Measurements from ENCODE around the gene MKLN1. TPM values are rescaled to one million over a fixed set of nuclear protein-coding genes. Genes with fewer than 3 reads are reported as not detected.
"Not testable (repeated sequence)": the region's sequence is repeated elsewhere in the genome, so short reads cannot be mapped to it uniquely, and the experiment has no call there.

The MKLN1 gene
- polyA plus RNA-seq, 1 of the 3 experiments (the other 2 are of a cell fraction): 11.0 TPM

DNA sequence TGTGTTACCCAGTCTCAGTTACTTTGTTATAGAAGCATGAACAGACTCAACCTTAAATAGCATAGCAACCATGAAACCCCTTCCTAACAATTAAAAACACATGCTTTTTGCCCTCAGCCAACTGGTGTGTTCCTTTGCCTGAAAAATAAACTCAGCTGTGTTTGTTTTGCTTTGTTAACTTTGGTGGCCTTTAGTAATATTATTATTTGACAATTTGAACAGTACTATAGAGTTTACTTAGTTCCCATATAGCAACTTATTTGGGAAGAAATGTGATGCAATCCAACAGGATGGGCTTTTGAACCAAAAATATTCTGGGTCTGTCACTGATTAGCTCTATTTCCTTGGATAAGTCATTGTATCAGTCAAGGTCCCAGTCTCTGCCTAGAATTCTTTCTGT, 22.5 kb upstream of the MKLN1 start:
- H3F3A ChIP-seq (replicated peaks; ENCODE audit: insufficient read depth): no peaks in the 10 kb centered on the region
- H2AFZ ChIP-seq (ENCODE audit: low read depth): no peak overlapping the region
- H3K4me2 ChIP-seq: no peak overlapping the region
- H3K79me2 ChIP-seq (ENCODE audit: insufficient read depth): no peaks in the 10 kb centered on the region
- ChIA-PET POLR2A (no interaction called here), CTCF (interaction anchor here (0.9 to 1.4 kb wide), 2 partner anchors 22 to 408 kb away, joined by 3 read pairs; no protein-coding TSS in a partner anchor)
- DNase-seq: no peak
- no peaks in the 10 kb centered on the region for H4K20me1 ChIP-seq (ENCODE audit: insufficient read depth)
- TF ChIP-seq, protein P1, sequence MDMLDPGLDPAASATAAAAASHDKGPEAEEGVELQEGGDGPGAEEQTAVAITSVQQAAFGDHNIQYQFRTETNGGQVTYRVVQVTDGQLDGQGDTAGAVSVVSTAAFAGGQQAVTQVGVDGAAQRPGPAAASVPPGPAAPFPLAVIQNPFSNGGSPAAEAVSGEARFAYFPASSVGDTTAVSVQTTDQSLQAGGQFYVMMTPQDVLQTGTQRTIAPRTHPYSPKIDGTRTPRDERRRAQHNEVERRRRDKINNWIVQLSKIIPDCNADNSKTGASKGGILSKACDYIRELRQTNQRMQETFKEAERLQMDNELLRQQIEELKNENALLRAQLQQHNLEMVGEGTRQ (IDR thresholded peaks at IDR 0.05; ENCODE audit: borderline replicate concordance, low read depth, low read length): no peak
- TF ChIP-seq SIN3A (IDR thresholded peaks at IDR 0.05; ENCODE audit: borderline replicate concordance, low read depth, low read length) (no peak), RCOR1 (IDR thresholded peaks at IDR 0.05; ENCODE audit: low read length) (no peak), FOSL2 (IDR thresholded peaks at IDR 0.05; ENCODE audit: borderline replicate concordance, low read depth) (no peak)
- H3K9me2 ChIP-seq: no peaks in the 10 kb centered on the region
- no peak overlapping the region for H3K27ac ChIP-seq (ENCODE audit: low read depth in 2 of 2, low read length in 1 of 2)
- no peaks in the 10 kb centered on the region for H3K4me1 ChIP-seq (ENCODE audit: control insufficient read depth in 1 of 2, insufficient read depth in 2 of 2, low read depth in 1 of 2, low read length in 1 of 2)
- H3K27me3 ChIP-seq (ENCODE audit: insufficient read depth): no peaks in the 10 kb centered on the region
- H3K4me3 ChIP-seq (ENCODE audit: low read depth in 2 of 2, low read length in 1 of 2): no peak overlapping the region
- H3K9ac ChIP-seq: no peak overlapping the region
- H3K9me3 ChIP-seq: peaks cover 7% of the 10 kb centered on the region; the same call in 1 of the 2 replicates
- H3K36me3 ChIP-seq (replicated peaks in 1 of 2; ENCODE audit: control insufficient read depth in 1 of 2, insufficient read depth in 2 of 2, low read length in 1 of 2): no peaks in the 10 kb centered on the region

DNA sequence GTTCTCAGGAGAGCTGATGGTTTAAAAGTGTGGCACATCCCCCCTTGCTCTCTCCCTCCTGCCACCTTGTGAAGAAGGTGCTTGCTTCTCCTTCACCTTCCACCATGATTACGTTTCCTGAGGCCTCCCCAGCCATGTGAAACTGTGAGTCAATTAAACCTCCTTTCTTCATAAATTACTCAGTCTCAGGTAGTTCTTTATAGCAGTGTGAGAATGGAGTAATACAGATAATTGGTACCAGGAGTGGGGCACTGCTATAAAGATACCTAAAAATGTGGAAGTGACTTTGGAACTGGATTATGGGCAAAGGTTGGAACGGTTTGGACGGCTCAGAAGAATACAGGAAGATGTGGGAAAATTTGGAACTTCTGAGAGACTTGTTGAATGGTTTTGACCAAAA, 21.6 kb upstream of the MKLN1 start:
- H3K4me3 ChIP-seq (ENCODE audit: low read depth in 2 of 2, low read length in 1 of 2); H2AFZ ChIP-seq (ENCODE audit: low read depth); H3K9me2 ChIP-seq; H4K20me1 ChIP-seq (ENCODE audit: insufficient read depth); H3K4me2 ChIP-seq; POLR2A ChIA-PET; H3K27ac ChIP-seq (ENCODE audit: low read depth in 2 of 2, low read length in 1 of 2); H3F3A ChIP-seq (replicated peaks; ENCODE audit: insufficient read depth); H3K36me3 ChIP-seq (replicated peaks in 1 of 2; ENCODE audit: control insufficient read depth in 1 of 2, insufficient read depth in 2 of 2, low read length in 1 of 2); H3K79me2 ChIP-seq (ENCODE audit: insufficient read depth); H3K27me3 ChIP-seq (ENCODE audit: insufficient read depth); H3K9ac ChIP-seq; DNase-seq; H3K4me1 ChIP-seq (ENCODE audit: control insufficient read depth in 1 of 2, insufficient read depth in 2 of 2, low read depth in 1 of 2, low read length in 1 of 2): not testable (repeated sequence)
- peaks cover 11% of the 10 kb centered on the region; the same call in 1 of the 2 replicates for H3K9me3 ChIP-seq
- CTCF ChIA-PET: interaction anchor here (1.4 kb wide), 1 partner anchor 21 kb away, joined by 3 read pairs; no protein-coding TSS in a partner anchor
- 58% methylated on average over 3 of the region's 3 CpGs for WGBS (ENCODE audit: low lambda C conversion rate)

DNA sequence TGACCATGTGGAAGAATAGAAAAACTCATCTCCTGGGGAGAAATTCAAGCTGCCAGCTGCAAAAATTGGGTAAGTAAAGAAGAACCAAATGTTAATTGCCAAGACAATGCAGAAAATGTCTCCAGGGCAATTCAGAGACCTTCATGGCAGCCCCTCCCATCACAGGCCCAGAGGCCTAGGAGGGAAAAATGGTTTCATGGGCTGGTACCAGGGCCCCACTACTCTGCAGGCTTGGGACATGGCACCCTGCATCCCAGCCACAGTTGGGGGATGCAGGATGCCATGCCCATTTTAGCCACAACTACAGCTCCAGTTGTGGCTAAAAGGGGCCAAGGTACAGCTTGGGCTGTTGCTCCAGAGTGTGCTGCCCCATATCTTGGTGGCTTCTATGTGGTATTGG, 20.9 kb upstream of the MKLN1 start:
- no peaks in the 10 kb centered on the region for H3K9me2 ChIP-seq
- TF ChIP-seq, protein P1 (IDR thresholded peaks at IDR 0.05; ENCODE audit: borderline replicate concordance, low read depth, low read length): no peak
- TF ChIP-seq TEAD4 (IDR thresholded peaks at IDR 0.05; ENCODE audit: borderline replicate concordance, insufficient read depth) (no peak), RXRA (IDR thresholded peaks at IDR 0.05; ENCODE audit: borderline replicate concordance, low read depth) (no peak), FOSL2 (IDR thresholded peaks at IDR 0.05; ENCODE audit: borderline replicate concordance, low read depth) (no peak), RCOR1 (IDR thresholded peaks at IDR 0.05; ENCODE audit: low read length) (no peak), NRF1 (IDR thresholded peaks at IDR 0.05; ENCODE audit: low read depth, low read length) (no peak), FOXM1 (IDR thresholded peaks at IDR 0.05; ENCODE audit: low read depth) (no peak)
- TF ChIP-seq, protein P2, sequence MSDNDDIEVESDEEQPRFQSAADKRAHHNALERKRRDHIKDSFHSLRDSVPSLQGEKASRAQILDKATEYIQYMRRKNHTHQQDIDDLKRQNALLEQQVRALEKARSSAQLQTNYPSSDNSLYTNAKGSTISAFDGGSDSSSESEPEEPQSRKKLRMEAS (IDR thresholded peaks at IDR 0.05; ENCODE audit: low read depth): no peak
- TF ChIP-seq, protein P3, sequence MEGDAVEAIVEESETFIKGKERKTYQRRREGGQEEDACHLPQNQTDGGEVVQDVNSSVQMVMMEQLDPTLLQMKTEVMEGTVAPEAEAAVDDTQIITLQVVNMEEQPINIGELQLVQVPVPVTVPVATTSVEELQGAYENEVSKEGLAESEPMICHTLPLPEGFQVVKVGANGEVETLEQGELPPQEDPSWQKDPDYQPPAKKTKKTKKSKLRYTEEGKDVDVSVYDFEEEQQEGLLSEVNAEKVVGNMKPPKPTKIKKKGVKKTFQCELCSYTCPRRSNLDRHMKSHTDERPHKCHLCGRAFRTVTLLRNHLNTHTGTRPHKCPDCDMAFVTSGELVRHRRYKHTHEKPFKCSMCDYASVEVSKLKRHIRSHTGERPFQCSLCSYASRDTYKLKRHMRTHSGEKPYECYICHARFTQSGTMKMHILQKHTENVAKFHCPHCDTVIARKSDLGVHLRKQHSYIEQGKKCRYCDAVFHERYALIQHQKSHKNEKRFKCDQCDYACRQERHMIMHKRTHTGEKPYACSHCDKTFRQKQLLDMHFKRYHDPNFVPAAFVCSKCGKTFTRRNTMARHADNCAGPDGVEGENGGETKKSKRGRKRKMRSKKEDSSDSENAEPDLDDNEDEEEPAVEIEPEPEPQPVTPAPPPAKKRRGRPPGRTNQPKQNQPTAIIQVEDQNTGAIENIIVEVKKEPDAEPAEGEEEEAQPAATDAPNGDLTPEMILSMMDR (IDR thresholded peaks at IDR 0.05): no peak
- TF ChIP-seq, protein P4, sequence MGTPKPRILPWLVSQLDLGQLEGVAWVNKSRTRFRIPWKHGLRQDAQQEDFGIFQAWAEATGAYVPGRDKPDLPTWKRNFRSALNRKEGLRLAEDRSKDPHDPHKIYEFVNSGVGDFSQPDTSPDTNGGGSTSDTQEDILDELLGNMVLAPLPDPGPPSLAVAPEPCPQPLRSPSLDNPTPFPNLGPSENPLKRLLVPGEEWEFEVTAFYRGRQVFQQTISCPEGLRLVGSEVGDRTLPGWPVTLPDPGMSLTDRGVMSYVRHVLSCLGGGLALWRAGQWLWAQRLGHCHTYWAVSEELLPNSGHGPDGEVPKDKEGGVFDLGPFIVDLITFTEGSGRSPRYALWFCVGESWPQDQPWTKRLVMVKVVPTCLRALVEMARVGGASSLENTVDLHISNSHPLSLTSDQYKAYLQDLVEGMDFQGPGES (IDR thresholded peaks at IDR 0.05; ENCODE audit: low read depth, low read length): no peak
- TF ChIP-seq, protein P5, sequence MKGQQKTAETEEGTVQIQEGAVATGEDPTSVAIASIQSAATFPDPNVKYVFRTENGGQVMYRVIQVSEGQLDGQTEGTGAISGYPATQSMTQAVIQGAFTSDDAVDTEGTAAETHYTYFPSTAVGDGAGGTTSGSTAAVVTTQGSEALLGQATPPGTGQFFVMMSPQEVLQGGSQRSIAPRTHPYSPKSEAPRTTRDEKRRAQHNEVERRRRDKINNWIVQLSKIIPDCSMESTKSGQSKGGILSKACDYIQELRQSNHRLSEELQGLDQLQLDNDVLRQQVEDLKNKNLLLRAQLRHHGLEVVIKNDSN (IDR thresholded peaks at IDR 0.05; ENCODE audit: borderline replicate concordance, low read depth): no peak

More for the DNA sequence above, 20.9 kb upstream of the MKLN1 start:
- no peaks in the 10 kb centered on the region for H4K20me1 ChIP-seq (ENCODE audit: insufficient read depth)
- H3K36me3 ChIP-seq (replicated peaks in 1 of 2; ENCODE audit: control insufficient read depth in 1 of 2, insufficient read depth in 2 of 2, low read length in 1 of 2): no peaks in the 10 kb centered on the region
- no peak overlapping the region for H3K27ac ChIP-seq (ENCODE audit: low read depth in 2 of 2, low read length in 1 of 2)
- H3K79me2 ChIP-seq (ENCODE audit: insufficient read depth): no peaks in the 10 kb centered on the region
- no peak overlapping the region for H3K9ac ChIP-seq
- no peak overlapping the region for H3K4me3 ChIP-seq (ENCODE audit: low read depth in 2 of 2, low read length in 1 of 2)
- ChIA-PET POLR2A (no interaction called here), CTCF (interaction anchor here (0.6 to 0.8 kb wide), 3 partner anchors 147 to 409 kb away, joined by 3 read pairs; no protein-coding TSS in a partner anchor)
- H3K4me1 ChIP-seq (ENCODE audit: control insufficient read depth in 1 of 2, insufficient read depth in 2 of 2, low read depth in 1 of 2, low read length in 1 of 2): no peaks in the 10 kb centered on the region
- H3F3A ChIP-seq (replicated peaks; ENCODE audit: insufficient read depth): no peaks in the 10 kb centered on the region
- H3K27me3 ChIP-seq (ENCODE audit: insufficient read depth): no peaks in the 10 kb centered on the region
- peaks cover 12% of the 10 kb centered on the region; the same call in 1 of the 2 replicates for H3K9me3 ChIP-seq
- no peak for DNase-seq
- H2AFZ ChIP-seq (ENCODE audit: low read depth): no peak overlapping the region
- H3K4me2 ChIP-seq: no peak overlapping the region

Data from SK-N-SH (cell line).